GM18861 (cell line): ENCODE data around the gene SEL1L2.
"Not testable (repeated sequence)": the region's sequence is repeated elsewhere in the genome, so short reads cannot be mapped to it uniquely, and the experiment has no call there.

Experiments used
- ATAC-seq: cut with Tn5 transposase; IDR thresholded peaks from one replicate; pipeline ENCODE4 v1.9.1; 2021; ENCODE audit not compliant: unreplicated experiment

Gene SEL1L2, protein sequence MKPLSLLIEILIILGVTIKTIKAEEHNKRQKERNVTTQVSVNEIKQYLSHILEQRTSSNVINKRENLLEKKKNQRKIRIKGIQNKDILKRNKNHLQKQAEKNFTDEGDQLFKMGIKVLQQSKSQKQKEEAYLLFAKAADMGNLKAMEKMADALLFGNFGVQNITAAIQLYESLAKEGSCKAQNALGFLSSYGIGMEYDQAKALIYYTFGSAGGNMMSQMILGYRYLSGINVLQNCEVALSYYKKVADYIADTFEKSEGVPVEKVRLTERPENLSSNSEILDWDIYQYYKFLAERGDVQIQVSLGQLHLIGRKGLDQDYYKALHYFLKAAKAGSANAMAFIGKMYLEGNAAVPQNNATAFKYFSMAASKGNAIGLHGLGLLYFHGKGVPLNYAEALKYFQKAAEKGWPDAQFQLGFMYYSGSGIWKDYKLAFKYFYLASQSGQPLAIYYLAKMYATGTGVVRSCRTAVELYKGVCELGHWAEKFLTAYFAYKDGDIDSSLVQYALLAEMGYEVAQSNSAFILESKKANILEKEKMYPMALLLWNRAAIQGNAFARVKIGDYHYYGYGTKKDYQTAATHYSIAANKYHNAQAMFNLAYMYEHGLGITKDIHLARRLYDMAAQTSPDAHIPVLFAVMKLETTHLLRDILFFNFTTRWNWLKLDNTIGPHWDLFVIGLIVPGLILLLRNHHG

DNA sequence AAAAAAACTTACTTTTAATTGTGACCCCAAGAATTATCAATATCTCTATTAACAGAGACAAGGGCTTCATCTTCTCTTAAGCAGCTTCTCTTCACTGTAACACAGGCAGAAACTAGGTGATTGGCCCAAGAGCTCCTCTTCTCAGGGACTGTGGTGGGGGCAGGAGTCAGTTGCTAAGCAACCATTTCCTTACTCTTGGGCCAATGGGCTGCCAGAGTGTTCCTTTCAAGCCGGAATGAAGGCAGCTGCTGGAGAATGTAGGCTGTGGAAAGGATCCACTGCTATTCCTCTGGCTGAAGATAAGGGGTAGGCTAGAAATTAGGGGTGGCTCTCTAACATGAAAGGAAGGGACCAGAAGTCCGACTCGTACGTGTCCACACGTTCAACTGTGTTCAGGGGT, at the start of gene SEL1L2:
Gene SEL1L2 (minus strand): TSS at position 150 of the 400 bp plus-strand sequence. CDS start 80 bp downstream, at position 70.
- ATAC-seq, result no peak

DNA sequence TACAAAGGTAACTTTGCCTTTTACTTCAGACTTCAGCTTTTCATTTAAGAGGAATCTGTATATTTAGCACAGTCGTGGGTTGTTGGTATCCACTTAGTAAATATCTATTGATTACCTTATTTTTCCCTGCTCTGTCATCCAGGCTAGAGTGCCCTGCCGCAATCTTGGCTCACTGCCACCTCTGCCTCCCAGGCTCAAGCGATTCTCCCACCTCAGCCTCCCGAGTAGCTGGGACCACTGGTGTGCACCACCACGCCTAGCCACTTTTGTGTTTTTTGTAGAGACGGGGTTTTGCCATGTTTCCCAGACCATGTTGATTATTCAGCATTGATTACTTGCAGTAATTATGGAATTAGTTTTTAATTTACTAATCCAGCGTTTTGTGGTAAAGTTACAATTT, 46.2 kb upstream of the SEL1L2 start:
- no peak for ATAC-seq

DNA sequence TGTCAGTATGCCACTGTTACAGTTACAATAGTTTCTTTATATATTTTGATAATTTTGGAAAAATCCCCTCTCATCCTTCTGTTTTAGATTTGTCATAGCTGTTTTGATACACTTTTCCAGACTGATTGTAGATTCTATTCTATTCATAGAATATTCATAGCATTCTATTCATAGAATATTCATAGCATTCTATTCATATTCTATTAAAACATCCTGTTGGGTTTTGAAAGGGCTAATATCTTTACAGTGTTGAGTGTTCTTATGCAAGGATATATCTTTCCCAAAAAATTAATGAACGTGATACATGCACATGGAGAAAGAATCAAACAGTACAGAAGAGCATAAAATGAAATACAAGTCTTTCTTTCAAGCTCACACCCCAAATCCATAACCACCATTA, 42.9 kb upstream of the SEL1L2 start:
- ATAC-seq, result no peak

- no peak for ATAC-seq
Observed at GRCh38 chr20:14030991-14031390, 40.6 kb upstream of the SEL1L2 start.

GRCh38 chr20:14012671-14013070, 22.3 kb upstream of the SEL1L2 start:
- ATAC-seq, result no peak

GRCh38 chr20:14009208-14009607, 18.8 kb upstream of the SEL1L2 start:
- ATAC-seq, result no peak

DNA sequence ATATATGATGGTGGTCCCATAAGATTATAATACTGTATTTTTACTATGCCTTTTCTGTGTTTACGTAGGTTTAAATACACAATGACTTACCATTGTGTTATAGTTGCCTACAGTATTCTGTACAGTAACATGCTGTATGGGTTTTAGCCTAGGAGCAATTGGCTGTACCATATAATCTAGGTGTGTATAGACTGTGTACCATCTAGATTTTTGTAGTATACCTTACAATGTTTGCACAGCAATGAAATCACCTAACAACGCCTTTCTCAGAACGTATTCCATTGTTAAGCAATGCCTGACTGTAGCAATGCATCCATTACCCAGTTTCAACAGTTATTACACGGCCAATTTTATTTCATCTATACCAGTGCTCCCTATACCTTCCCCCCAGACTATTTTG, 15.6 kb upstream of the SEL1L2 start:
- ATAC-seq, result no peak

- no peak for ATAC-seq
Observed at GRCh38 chr20:14000917-14001316, 10.5 kb upstream of the SEL1L2 start.

GRCh38 chr20:13996265-13996664, 5.9 kb upstream of the SEL1L2 start:
- ATAC-seq, result no peak

GRCh38 chr20:13995841-13996240, 5.4 kb upstream of the SEL1L2 start:
- ATAC-seq, result no peak

DNA sequence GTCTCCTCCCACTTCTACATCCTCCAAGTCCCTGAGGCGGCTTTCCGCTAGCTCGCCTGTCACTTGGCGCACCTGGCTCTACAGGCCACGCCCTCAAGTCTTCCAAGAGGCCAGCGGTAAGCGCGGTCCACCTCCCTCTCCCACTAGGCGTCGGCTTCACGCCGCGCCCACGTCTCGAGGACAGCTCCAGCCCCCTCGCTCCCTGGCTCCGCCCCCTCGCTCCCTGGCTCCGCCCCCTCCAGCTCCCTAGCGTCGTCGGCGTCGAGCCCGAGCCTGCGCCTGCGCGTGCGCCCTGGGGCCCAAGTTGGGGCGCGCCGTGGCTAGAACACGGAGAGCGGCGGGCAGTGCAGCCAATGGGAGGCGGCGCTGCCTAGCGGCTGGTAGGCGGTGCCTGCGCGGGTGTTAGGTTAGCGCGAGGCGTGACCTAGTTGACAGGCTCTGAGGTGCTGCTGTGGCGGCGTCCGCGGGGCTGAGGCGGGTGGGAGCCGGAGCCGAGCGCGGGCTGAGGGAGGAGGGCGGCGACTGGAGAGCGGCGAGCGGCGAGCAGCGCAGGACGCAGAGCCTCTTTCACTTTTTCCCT, 4.8 kb upstream of the SEL1L2 start, which contains the start of gene MACROD2:
Gene MACROD2 (plus strand): TSS at position 431 of the 580 bp plus-strand sequence.
- no peak for ATAC-seq

DNA sequence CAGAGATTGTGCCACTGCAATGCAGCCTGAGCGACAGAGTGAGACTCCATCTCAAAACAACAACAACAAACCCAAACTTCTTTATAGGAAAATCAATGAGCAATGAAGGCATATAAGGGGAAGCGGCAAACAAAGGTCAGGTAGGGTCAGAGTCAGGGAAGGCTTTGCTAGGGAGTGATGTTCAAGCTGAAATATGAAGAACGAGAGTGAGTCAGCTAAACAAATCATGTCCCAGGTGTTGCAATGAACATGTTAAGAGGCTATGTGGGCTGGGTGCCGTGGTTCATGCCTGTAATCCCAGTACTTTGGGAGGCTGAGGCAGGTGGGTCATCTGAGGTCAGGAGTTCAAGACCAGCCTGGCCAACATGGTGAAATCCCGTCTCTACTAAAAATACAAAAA, 1.5 kb upstream of the SEL1L2 start:
- not testable (repeated sequence) for ATAC-seq

DNA sequence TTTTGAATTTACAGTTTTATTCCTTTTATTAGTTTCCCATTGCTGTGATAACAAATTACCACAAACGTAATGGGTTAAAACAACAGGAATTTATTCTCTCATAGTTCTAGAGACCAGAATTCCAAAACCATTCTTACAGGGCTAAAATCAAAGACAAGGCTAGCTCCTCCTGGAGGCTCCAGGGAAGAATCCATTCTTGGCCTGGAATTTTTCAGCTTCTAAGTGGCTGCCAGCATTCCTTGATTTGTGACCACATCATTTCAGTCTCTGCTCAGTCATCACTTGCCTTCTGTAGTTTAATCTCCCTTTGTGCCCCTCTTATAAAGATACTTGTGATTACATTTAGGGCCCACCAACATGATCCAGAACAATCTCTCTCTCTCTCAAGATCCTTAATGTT, 897 bp upstream of the SEL1L2 start:
- ATAC-seq, result no peak

DNA sequence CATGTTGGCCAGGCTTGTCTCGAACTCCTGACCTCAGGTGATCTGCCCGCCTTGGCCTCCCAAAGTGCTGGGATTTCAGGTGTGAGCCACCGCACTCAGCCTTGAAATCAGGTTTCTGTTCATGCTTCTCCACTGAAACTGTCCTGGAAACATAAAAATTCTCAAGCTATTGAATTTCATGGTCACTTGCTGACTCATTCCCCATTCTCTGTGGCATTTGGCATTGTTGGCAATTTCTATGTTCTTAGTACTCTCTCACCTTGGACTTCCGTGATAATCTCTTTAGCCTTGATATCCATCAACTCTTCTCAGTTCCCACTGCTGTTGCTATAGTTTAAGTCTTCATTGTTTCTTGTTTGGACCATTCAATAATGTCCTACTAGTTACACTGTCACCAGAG, 6.2 kb downstream of the SEL1L2 start:
- ATAC-seq, result no peak

GRCh38 chr20:13960525-13960924, 29.9 kb downstream of the SEL1L2 start:
- ATAC-seq, result no peak

DNA sequence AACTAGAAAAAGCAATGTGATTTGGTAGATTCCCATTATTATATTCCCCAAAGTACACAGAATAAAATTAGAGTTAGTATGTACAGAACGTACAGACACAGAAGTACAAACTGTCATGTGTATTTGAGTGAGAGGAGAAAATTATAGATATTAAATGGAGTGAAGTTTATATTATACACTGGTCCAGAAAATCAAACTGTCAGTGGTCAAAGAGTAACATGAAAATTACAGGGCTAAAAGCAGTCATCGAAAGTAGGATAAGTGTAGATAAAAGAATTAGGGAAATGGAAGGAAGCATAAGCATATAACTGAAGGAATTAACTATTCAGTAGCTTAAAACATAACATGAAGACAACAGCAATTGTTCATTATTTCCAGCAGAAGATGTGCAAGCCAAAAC, 30.3 kb downstream of the SEL1L2 start:
- no peak for ATAC-seq

DNA sequence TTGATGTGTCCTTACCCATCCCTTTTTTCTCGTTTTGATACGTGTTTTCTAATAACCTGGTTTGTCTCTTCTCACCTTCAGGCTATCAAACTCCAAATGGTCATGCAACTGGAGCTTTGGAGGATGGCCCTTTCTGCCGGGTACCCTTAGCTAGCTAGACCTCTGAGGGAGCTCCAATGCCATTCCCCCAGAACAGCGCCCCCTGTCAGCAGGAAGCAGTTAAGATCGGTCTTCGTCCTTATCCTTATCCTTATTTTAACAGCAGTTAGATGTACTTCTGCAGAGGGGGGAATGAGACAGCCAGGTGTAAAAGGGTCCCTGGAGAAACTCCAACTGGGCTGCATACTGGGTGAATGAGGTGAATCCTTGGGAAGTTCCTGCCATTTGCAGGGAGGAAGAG, 37.2 kb downstream of the SEL1L2 start:
- ATAC-seq, result no peak

DNA sequence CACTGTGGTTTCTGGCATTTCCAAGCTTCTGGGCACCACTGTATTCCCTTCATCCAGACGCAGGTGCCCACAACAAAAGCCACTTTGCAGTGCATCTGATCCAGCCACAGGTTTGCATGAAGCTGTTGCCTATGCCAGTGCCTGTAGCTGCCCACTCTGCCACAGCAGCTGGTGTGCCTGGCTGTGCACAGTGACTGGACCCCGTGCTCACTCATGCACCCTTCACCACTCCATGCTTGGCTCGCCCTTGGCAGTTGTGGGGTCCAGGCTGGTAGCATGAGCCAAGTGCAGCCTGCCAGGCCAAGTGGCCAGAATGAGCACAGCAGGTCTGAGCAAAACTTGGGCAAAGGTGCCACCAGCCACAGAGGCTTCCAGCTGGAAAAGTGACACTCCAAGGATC, 42.7 kb downstream of the SEL1L2 start:
- no peak for ATAC-seq

DNA sequence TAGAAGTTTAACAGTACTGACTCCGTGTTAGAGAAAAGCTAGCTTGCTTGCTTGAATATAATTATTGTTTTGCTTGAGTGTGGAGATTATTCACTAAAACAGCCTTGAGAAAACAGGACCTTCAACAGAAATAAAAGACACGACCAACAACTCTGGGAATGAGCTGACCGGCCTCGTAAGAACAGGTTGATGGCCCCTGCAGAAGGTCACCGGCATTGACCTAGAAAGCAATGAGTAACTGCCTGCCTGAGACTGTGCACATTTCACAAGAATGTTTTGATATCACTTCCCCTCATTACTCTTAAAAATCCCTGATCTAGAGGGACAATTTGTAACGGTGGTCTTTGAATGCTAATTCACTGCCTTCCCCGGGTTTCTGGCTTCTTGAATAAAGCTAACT, 49.4 kb downstream of the SEL1L2 start:
- ATAC-seq, result no peak

- ATAC-seq, result no peak
Observed at GRCh38 chr20:13936781-13937576, 53.4 kb downstream of the SEL1L2 start.
